GM21825 (cell line): ENCODE data around the gene CCDC13.

ENCODE experiments used
- ATAC-seq: cut with Tn5 transposase; IDR thresholded peaks from one replicate; pipeline ENCODE4 v1.9.1; 2021; ENCODE audit warnings: mild to moderate bottlenecking, moderate library complexity; ENCODE audit not compliant: unreplicated experiment

Gene CCDC13

GRCh38 chr3:42800251-42800650 lies 27.2 kb upstream of the CCDC13 start:
- ATAC-seq: no peak

DNA sequence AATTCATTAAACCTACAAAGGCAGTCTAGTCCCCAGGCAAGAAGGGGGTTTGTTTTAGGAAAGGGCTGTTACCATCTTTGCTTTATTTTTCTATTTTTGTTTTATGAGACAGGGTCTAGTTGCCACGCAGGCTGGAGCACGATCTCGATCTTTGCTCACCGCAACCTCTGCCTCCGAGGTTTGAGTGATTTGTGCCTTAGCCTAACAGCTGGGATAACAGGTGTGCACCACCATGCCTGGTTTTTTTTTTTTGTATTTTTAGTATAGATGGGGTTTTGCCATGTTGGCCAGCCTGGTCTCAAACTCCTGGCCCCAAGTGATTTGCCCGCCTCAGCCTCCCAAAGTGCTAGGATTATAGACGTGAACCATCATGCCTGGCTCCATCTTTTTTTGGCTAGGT lies 26.3 kb upstream of the CCDC13 start:
- no peak for ATAC-seq

DNA sequence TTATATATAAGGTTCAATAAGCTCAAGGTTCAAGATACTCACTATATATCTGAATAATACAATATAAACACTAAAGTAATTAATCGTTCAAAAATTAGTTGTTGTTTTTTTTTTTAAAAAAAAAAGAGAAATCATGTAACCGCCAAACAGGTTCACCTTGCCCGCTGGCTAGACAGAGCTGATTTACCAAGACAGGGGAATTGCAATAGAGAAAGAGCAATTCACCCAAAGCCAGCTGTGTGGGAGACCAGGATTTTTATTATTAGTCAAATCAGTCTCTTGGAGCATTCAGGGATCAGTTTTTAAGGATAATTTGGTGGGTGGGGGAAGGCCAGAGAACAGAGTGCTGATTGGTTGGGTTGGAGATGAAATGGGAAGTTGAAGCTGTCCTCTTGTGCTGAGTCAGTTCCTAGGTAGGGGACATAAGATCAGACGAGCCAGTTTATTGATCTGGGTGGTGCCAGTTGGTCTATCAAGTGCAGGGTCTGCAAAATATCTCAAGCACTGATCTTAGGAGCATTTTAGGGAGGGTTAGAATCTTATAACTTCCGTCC lies 23.4 kb upstream of the CCDC13 start:
- ATAC-seq: no peak

DNA sequence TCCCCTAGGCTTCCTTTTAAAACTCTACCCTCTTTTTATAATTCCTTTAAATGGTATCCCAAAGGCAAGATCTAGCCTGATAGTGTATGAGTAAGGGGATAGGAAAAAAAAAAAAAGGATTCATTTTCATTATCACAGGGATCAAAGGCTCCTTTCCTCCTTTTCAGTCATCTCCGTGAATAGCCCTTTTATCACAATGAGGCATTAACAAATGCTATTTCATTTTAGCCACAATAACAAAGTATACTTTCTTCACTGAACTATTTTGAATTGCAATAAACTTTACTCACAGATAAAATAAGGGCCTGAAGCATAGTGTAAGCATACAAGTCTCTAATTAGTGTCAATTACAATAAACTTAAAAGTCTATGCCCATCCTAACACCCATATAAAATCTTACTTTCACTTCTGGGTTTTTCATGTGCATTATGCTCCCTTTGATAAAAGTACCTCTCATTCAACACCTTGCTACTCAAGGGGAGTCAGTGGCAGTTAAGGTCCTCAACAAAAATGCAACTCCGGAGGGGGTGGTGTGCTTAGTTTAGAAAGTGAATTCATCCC lies 22.6 kb upstream of the CCDC13 start:
- ATAC-seq: no peak

- no peak for ATAC-seq
Measured at GRCh38 chr3:42790714-42791229, 17.7 kb upstream of the CCDC13 start.

DNA sequence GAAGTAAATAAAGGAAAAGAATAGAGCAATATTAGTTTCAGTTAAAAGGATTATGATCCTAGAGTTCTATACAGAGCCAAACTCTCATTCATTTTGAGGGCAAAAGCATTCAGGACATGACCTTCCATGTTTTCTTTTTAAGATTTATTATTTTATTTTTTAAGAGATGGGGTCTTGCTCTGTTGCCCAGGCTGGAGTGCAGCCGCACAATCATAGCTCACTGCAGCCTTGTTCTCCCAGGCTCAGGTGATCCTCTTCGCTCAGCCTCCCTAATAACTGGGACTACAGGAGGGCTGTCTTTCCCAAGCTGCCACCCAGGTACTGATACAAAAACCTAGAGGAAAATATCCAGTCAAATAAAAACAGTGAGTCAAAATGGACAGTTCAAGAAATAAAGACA lies 13.6 kb upstream of the CCDC13 start:
- ATAC-seq: no peak

DNA sequence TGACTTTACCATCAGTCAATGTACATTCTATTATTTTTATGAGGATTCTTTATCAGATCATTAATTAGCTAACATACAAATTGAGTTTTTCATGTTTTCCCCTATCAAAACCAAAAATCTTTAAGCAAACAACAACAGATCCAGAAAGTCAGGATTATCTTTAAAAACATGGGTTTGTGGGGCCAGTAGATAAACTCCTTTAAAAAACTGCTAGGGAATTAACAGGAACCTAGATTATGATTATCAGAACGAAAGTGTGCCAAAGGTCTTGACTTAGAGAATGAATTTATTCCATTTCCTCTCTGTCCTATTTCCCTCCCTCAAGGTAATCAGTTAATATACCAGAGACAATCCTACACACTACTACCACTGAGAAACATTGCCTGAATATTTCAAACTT lies 13.2 kb upstream of the CCDC13 start:
- no peak for ATAC-seq

- ATAC-seq: no peak
Measured at GRCh38 chr3:42780892-42781700, 8.0 kb upstream of the CCDC13 start.

DNA sequence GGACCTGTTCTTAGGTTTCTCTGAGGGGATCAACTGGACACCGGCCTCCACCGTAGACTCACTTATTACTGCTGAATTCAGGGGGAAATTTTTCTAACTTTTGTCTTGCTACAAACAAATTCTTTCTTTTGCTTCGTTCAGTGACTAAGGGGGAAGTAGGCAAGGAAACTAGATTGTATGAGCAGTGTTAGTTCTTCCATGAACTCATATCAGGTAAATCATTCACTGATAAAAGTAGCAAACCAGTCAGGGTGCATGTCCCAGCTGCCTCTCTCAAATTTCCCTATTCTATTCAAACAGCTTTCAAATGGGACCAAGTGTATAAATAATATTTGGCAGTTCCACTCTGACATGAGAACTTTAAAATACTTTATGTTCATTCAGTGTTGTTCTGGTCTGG lies 7.3 kb upstream of the CCDC13 start:
- no peak for ATAC-seq

DNA sequence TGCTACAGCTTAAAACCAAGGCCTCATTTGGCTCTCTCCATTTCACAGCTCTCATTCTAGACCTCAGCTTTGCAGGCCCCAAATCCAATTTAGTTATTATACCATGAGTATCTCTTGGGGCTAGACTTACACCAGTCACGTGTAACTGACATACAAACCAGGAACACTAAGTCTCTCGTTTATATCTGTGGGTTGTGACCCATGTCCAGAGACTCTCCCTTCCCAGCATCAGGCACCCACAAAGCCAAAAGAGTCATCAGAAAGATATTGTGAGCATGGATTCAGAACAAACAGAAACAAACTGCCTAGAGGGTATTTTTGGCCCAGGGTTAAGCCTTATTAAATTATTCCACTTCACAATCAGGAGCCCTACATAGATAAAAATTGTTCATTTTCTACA lies 5.6 kb upstream of the CCDC13 start:
- no peak for ATAC-seq

- ATAC-seq: peak; percentile 6
Measured at GRCh38 chr3:42773409-42773751, 327 bp upstream of the CCDC13 start.

DNA sequence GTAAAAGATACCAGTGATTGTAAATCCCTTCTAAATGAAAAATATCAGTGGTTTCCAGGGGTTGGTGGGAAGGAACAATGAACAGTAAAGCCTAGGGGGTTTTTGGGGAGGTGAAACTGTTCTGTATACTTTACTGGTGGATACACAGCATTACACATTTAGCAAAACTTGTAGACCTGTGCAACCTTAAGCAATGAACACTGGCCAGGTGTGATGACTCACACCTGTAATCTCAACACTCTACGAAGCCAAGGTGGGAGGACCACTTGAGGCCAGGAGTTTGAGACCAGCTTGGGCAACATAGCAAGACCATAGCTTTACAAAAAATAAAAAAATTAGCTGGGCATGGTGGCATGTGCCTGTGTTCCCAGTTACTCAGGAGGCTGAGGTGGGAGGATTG lies 1.8 kb downstream of the CCDC13 start:
- no peak for ATAC-seq

DNA sequence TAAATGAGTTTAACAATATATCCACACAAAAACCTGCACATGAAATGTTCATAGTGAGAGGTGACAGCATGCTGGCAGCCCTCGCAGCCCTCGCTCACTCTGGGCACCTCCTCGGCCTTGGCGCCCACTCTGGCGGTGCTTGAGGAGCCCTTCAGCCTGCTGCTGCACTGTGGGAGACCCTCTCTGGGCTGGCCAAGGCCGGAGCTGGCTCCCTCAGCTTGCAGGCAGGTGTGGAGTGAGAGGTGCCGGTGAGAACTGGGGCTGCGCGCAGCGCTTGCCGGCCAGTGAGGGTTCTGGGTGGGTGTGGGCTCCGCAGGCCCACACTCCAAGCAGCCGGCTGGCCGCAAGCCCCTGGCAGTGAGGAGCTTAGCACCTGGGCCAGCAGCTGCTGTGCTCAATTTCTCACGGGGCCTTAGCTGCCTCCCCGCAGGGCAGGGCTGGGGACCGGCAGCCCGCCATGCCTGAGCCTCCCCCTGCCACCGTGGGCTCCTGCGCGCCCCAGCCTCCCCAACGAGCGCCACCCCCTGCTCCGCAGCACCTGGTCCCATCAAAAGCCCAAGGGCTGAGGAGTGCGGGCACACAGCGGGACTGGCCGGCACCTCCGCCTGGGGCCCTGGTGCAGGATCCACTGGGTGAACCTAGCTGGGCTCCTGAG lies 3.4 kb downstream of the CCDC13 start:
- ATAC-seq: no peak

DNA sequence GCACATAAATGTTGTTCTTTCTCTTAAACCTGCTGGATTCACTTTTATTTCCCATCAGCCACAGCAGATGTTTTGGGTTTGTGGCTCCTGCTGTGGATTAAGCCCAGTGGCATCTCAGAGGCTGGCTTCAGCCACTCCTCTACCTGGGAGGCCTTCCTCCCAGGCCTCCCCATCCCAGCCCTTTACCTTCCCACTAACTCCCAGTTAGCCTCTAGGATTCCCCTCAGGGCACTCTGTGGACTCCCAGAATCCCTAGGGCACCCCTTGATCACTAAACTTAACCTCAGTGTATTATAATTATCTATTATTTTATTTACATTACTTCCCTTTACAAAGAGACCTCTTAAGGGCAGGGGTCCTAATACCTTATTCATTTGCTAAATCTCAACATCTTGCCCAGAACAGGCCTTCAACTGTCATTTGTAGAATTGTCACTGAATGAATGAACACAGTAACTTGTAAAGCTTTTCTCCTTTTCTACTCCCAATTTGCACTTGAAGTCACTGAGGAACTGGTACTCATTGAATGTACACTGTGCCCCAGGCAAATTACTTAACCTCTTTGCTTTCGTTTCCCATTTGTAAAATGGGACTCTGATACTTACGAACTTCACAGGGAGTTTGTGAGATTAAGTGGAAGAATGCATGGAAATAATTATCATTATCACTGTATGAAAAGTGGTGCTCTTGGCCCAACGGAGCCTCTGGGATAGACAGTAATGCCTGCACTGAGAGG lies 8.3 kb downstream of the CCDC13 start:
- ATAC-seq: no peak

DNA sequence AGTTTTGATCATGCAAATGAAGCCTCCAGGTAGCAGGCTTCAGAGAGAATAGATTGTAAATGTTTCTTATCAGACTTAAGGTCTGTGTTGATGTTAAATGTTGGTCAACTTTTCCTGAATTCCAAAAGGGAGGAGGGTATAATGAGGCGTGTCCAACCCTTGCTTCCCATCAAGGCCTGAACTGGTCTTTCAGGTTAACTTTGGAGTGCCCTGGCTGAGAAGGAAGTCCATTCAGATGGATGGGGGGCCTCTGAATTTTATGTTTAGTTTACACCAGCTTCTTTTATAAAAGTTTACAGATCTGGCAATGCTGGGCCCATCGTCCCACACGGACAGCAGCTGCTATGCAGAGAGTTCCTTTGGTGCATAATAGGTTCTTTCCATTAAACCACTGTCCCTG lies 8.9 kb downstream of the CCDC13 start:
- ATAC-seq: no peak

DNA sequence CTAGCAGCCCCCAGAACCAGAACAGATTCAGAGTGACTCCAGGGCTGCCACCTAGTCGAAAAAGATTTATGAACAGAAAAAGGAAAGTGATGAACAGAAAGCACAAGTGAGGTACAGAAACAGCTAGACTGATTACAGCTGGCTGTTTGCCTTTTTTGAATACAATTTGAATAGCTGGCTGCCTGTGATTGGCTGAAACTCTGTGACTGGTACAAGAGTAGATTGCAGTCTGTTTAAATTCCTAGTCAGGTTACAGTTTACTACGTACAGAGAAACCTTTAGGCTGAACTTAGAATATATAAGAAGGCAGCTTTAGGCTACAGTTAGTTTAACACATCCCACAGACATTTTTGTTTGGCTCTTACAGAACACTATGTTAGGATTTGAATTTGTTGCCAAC lies 10.0 kb downstream of the CCDC13 start:
- ATAC-seq: no peak

DNA sequence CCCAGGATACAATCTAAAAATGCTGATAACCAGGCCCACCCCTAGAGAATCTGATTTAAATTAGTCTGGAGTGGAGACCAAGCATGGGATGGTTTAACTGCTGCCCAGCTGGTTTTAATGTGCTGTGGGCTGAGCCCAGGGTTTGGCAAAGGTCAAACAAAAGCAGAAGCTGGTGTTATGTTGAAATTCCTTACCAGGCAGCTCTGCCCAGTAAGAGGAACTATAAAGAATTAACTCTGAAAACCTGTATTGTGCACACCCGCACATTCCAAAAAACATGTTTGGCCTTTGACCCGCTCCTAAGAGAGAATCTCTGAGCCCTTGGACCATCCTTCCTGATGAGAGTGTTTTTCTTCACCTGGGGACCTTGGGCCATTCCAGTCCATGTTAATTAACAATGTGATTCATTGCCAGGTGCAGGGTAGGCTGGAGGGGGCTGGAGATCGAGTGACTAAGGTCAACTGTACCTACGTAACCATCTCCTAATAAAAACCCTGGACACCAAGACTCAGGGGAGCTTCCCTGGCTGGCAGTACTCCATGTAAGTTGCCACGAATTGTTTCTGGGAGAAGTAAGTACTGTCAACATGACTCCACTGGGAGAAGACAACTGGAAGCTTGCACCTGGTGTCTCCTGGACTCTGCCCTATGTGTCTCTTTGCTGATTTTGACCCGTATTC lies 10.9 kb downstream of the CCDC13 start:
- ATAC-seq: no peak

- ATAC-seq: no peak
Measured at GRCh38 chr3:42758126-42758525, 14.9 kb downstream of the CCDC13 start.

- ATAC-seq: no peak
Measured at GRCh38 chr3:42756681-42757213, 16.3 kb downstream of the CCDC13 start.
